ENCODE results near the gene SOX13.

SOX13 gene

GRCh38 chr1:204031098-204031710 lies 41.7 kb upstream of the SOX13 start:
- no peak for TF ChIP-seq NFIC (IDR thresholded peaks at IDR 0.05)

DNA sequence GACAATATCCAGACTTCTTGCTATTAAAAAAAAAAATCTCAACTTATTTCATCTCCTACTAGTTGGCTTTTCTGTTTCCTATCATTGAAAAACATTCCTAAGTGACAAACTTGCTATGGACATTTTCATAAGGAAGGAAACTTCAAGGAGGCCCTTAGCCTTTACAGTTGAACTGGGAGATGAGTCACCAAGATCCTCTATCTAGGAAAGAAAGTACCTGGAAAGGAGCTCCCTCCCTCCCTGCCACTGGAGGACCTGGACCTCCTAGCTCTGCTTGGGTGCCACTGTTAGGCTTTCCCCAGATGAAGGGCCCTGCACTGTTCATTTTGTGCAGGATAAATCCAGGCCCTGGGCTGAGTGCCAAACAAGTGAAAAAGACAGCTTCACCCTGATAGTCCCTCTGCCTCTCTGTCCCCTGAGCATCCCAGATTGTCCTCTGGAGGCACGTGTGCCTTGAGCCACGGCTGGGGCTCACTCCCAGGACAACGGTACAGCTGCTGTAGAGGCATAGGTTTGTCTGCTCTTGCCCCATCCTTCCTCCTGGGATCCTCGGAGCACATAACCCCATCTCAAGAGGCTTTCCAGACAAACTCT lies 40.2 kb upstream of the SOX13 start:
- TF ChIP-seq, protein P1, sequence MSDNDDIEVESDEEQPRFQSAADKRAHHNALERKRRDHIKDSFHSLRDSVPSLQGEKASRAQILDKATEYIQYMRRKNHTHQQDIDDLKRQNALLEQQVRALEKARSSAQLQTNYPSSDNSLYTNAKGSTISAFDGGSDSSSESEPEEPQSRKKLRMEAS (IDR thresholded peaks at IDR 0.05): no peak
- no peak for TF ChIP-seq YY1 (IDR thresholded peaks at IDR 0.05; ENCODE audit: low read depth)
- TF ChIP-seq FOXM1 (IDR thresholded peaks at IDR 0.05; ENCODE audit: borderline replicate concordance, low read depth): no peak
- TF ChIP-seq, protein P2, sequence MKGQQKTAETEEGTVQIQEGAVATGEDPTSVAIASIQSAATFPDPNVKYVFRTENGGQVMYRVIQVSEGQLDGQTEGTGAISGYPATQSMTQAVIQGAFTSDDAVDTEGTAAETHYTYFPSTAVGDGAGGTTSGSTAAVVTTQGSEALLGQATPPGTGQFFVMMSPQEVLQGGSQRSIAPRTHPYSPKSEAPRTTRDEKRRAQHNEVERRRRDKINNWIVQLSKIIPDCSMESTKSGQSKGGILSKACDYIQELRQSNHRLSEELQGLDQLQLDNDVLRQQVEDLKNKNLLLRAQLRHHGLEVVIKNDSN (IDR thresholded peaks at IDR 0.05): no peak
- TF ChIP-seq TCF12 (IDR thresholded peaks at IDR 0.05; ENCODE audit: low read depth): no peak
- TF ChIP-seq CREB1 (IDR thresholded peaks at IDR 0.05; ENCODE audit: low read depth): no peak

DNA sequence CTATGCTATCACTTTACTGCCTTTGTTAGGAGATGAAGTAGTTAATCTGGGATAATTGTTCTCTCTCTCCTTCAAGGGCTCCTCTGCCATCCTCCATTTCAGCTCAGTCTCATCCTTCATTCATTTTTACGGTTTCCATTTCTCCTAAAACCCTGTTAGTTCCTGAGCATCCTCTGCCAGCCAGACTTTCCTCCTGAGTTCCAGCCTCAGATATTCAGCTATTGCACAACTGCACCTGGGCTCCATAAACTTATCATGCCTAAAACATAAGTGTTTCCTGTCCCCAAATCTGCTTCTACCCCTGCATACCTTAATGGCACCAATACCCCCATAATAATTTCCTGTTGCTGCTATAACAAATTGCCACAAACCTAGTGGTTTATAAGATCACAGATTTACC lies 39.6 kb upstream of the SOX13 start:
- TF ChIP-seq CEBPB (IDR thresholded peaks at IDR 0.05): peak; percentile 38; the same call in 1 of the 2 replicates
- TF ChIP-seq ZBTB7A (IDR thresholded peaks at IDR 0.05; ENCODE audit: low read depth): no peak
- TF ChIP-seq RAD21 (IDR thresholded peaks at IDR 0.05; ENCODE audit: low read depth): no peak
- no peak for TF ChIP-seq TCF12 (IDR thresholded peaks at IDR 0.05; ENCODE audit: low read depth)
- TF ChIP-seq, protein P3, sequence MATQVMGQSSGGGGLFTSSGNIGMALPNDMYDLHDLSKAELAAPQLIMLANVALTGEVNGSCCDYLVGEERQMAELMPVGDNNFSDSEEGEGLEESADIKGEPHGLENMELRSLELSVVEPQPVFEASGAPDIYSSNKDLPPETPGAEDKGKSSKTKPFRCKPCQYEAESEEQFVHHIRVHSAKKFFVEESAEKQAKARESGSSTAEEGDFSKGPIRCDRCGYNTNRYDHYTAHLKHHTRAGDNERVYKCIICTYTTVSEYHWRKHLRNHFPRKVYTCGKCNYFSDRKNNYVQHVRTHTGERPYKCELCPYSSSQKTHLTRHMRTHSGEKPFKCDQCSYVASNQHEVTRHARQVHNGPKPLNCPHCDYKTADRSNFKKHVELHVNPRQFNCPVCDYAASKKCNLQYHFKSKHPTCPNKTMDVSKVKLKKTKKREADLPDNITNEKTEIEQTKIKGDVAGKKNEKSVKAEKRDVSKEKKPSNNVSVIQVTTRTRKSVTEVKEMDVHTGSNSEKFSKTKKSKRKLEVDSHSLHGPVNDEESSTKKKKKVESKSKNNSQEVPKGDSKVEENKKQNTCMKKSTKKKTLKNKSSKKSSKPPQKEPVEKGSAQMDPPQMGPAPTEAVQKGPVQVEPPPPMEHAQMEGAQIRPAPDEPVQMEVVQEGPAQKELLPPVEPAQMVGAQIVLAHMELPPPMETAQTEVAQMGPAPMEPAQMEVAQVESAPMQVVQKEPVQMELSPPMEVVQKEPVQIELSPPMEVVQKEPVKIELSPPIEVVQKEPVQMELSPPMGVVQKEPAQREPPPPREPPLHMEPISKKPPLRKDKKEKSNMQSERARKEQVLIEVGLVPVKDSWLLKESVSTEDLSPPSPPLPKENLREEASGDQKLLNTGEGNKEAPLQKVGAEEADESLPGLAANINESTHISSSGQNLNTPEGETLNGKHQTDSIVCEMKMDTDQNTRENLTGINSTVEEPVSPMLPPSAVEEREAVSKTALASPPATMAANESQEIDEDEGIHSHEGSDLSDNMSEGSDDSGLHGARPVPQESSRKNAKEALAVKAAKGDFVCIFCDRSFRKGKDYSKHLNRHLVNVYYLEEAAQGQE (IDR thresholded peaks at IDR 0.05; ENCODE audit: low read depth): no peak
- no peak for TF ChIP-seq NFIC (IDR thresholded peaks at IDR 0.05)
- no peak for TF ChIP-seq FOXM1 (IDR thresholded peaks at IDR 0.05; ENCODE audit: borderline replicate concordance, low read depth)
- no peak for TF ChIP-seq TEAD4 (IDR thresholded peaks at IDR 0.05)

DNA sequence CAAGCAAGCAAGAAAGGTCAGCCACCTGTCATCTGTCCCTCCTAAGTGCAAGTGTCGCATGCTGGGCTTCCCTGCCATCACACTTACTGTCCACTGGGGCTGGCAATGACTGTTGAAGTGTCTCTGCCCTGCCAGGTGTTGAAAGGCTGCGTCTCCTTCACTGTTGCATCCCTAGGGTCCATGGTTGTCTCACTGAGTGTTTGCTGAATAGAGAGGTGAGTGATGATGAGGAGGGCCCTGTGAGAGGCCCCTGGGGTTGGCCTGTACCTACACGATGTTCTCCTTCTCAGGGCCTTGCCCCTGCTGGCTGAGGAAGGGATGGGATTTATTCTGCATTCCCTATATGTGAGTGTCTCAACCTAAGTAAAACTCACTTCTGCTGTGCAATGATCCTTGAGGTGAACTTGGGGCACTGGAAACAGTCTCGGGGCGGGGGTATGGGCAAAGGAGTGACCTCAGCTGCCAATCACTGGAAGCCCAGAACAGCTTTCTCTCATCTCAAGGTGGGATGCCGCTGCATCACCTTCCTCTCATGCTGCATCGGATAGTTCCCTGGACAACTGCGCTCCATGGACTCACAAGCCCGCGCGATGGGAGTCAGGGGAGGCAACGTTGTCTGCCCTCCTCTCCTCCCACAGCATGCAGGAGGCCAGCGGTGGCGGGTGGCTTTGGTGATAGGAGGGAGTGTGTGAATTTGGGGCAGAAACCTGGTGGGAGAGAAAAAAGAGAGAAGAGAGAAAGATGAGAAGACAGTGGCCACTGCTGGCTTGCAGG lies 35.8 kb upstream of the SOX13 start:
- TF ChIP-seq CEBPB (IDR thresholded peaks at IDR 0.05) (no peak), YY1 (IDR thresholded peaks at IDR 0.05; ENCODE audit: low read depth) (no peak), RAD21 (IDR thresholded peaks at IDR 0.05; ENCODE audit: low read depth) (no peak), FOXM1 (IDR thresholded peaks at IDR 0.05; ENCODE audit: borderline replicate concordance, low read depth) (no peak), TEAD4 (IDR thresholded peaks at IDR 0.05) (no peak), TCF12 (IDR thresholded peaks at IDR 0.05; ENCODE audit: low read depth) (no peak), EP300 (IDR thresholded peaks at IDR 0.05; ENCODE audit: borderline replicate concordance) (no peak), ZBTB7A (IDR thresholded peaks at IDR 0.05; ENCODE audit: low read depth) (no peak), EGR1 (IDR thresholded peaks at IDR 0.05) (no peak), TAF1 (IDR thresholded peaks at IDR 0.05; ENCODE audit: low read depth) (no peak), CREB1 (IDR thresholded peaks at IDR 0.05; ENCODE audit: low read depth) (no peak), NFIC (IDR thresholded peaks at IDR 0.05) (no peak)
- TF ChIP-seq, protein P3 (IDR thresholded peaks at IDR 0.05; ENCODE audit: low read depth): no peak
- TF ChIP-seq, protein P1 (IDR thresholded peaks at IDR 0.05): no peak
- TF ChIP-seq, protein P2 (IDR thresholded peaks at IDR 0.05): no peak

DNA sequence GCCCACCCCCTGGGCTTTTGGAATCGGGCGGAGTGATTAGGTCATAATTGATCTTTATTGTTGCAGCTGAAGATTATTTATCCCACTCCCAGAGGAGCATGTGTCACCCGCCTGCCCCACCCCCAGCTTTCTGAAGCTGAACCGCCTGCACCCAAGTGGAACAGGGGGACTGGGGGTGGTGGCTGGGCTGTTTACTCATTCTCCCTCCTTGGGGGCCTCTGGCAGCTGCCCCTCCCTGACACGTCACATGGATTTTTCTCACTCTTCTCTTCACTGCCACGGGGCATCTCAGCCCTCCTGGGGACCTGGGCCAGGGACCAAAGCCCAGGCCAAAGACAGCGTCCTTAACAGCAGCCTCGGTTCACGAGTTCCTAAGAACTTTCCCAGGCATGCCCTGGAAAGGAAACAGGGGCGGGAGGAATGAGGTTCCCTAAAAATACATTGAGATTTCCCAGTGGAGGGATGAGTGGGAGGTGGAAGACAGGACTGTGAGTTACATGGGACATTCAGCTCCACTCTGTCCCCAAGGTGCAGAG lies 31.6 kb upstream of the SOX13 start:
- TF ChIP-seq, protein P1 (IDR thresholded peaks at IDR 0.05): no peak
- TF ChIP-seq TAF1 (IDR thresholded peaks at IDR 0.05; ENCODE audit: low read depth) (no peak), TCF12 (IDR thresholded peaks at IDR 0.05; ENCODE audit: low read depth) (no peak), CEBPB (IDR thresholded peaks at IDR 0.05) (no peak), NFIC (IDR thresholded peaks at IDR 0.05) (no peak), ZBTB7A (IDR thresholded peaks at IDR 0.05; ENCODE audit: low read depth) (no peak; the same call in 1 of the 2 replicates), EP300 (IDR thresholded peaks at IDR 0.05; ENCODE audit: borderline replicate concordance) (no peak), FOXM1 (IDR thresholded peaks at IDR 0.05; ENCODE audit: borderline replicate concordance, low read depth) (no peak), RAD21 (IDR thresholded peaks at IDR 0.05; ENCODE audit: low read depth) (no peak), EGR1 (IDR thresholded peaks at IDR 0.05) (no peak), TEAD4 (IDR thresholded peaks at IDR 0.05) (no peak), CREB1 (IDR thresholded peaks at IDR 0.05; ENCODE audit: low read depth) (no peak), YY1 (IDR thresholded peaks at IDR 0.05; ENCODE audit: low read depth) (no peak)
- TF ChIP-seq, protein P2 (IDR thresholded peaks at IDR 0.05): no peak
- TF ChIP-seq, protein P3 (IDR thresholded peaks at IDR 0.05; ENCODE audit: low read depth): no peak
